Neural progenitor cell (in vitro differentiated cells): ENCODE results near the gene TRAT1.

Experiments
- EZH2phosphoT487 ChIP-seq: fragments of 200-600 bp; sonication (generic); IDR thresholded peaks from 2 replicates; pipeline ENCODE4 v1.6.1; 2017; ENCODE audit warnings: antibody characterized with exemption
- TF ChIP-seq, protein P1 (sequence below): fragments of 200-600 bp; sonication (generic); IDR thresholded peaks from 2 replicates; pipeline ENCODE4 v1.5.1; 2017; ENCODE audit warnings: antibody characterized with exemption, mild to moderate bottlenecking

DNA sequence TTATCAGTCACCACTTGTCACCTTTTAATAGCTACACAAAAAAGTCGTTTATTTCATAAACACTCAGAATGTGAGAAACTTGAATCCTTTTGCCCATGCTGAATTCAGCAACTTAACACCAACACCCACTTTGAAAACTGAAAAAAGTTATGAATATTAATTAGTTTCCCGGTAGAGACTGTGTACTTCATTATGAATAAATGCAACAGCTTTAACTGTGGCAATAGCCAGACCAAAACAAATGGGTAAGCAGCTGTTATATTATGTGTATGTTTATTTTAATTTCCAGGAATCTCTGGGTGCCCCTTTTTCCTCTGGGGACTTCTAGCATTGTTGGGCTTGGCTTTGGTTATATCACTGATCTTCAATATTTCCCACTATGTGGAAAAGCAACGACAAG lies 7.8 kb downstream of the TRAT1 start:
- TF ChIP-seq, protein P1, sequence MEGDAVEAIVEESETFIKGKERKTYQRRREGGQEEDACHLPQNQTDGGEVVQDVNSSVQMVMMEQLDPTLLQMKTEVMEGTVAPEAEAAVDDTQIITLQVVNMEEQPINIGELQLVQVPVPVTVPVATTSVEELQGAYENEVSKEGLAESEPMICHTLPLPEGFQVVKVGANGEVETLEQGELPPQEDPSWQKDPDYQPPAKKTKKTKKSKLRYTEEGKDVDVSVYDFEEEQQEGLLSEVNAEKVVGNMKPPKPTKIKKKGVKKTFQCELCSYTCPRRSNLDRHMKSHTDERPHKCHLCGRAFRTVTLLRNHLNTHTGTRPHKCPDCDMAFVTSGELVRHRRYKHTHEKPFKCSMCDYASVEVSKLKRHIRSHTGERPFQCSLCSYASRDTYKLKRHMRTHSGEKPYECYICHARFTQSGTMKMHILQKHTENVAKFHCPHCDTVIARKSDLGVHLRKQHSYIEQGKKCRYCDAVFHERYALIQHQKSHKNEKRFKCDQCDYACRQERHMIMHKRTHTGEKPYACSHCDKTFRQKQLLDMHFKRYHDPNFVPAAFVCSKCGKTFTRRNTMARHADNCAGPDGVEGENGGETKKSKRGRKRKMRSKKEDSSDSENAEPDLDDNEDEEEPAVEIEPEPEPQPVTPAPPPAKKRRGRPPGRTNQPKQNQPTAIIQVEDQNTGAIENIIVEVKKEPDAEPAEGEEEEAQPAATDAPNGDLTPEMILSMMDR, result no peak
- TF ChIP-seq EZH2phosphoT487, result no peak
